DOHH2 (cell line): Measurements from ENCODE around the gene TMCC3.

ENCODE experiments used
- H3F3A ChIP-seq: fragments of 200-600 bp; sonication (generic), shearing (Covaris generic); 2 replicates; pipeline ENCODE4 v1.6.0; 2016; ENCODE audit warnings: antibody characterized with exemption, mild to moderate bottlenecking; ENCODE audit not compliant: control insufficient read depth, insufficient read depth
- H3K27ac ChIP-seq: fragments of 200-600 bp; sonication (generic); 2 replicates; pipeline ENCODE4 v1.5.1; 2014; ENCODE audit warnings: low read depth, mild to moderate bottlenecking, low read length, moderate library complexity
- H3K27me3 ChIP-seq: fragments of 200-600 bp; sonication (generic); 2 replicates; pipeline ENCODE4 v1.6.1; 2014; ENCODE audit warnings: mild to moderate bottlenecking, low read length, mixed read lengths; ENCODE audit not compliant: control insufficient read depth
- H3K36me3 ChIP-seq: fragments of 200-600 bp; sonication (generic); 2 replicates; pipeline ENCODE4 v1.6.1; 2014; ENCODE audit warnings: mild to moderate bottlenecking, low read length, moderate library complexity, mixed read lengths; ENCODE audit not compliant: control insufficient read depth
- H3K4me1 ChIP-seq: fragments of 200-600 bp; sonication (generic); 2 replicates; pipeline ENCODE4 v1.6.1; 2014; ENCODE audit warnings: mild to moderate bottlenecking, low read length, mixed read lengths; ENCODE audit not compliant: control insufficient read depth
- H3K4me2 ChIP-seq: fragments of 200-600 bp; sonication (generic); 2 replicates; pipeline ENCODE4 v1.6.0; 2014; ENCODE audit warnings: mild to moderate bottlenecking, low read length, moderate library complexity
- H3K4me3 ChIP-seq: fragments of 200-600 bp; sonication (generic); 2 replicates; pipeline ENCODE4 v1.5.1; 2014; ENCODE audit warnings: mild to moderate bottlenecking, low read length, mixed read lengths
- H3K79me2 ChIP-seq: fragments of 200-600 bp; sonication (generic); 2 replicates; pipeline ENCODE4 v1.6.1; 2014; ENCODE audit warnings: mild to moderate bottlenecking, low read length, mixed read lengths; ENCODE audit not compliant: control insufficient read depth
- H3K9me2 ChIP-seq: fragments of 200-600 bp; sonication (generic); replicated peaks from 2 replicates; pipeline ENCODE4 v1.6.1; 2014; ENCODE audit warnings: mild to moderate bottlenecking, low read length, mixed read lengths; ENCODE audit not compliant: control insufficient read depth
- H3K9me3 ChIP-seq: fragments of 200-600 bp; sonication (generic); 2 replicates; pipeline ENCODE4 v1.6.1; 2014; ENCODE audit warnings: antibody characterized with exemption, low read length, mixed read lengths; ENCODE audit not compliant: control insufficient read depth, insufficient read depth
- H4K20me1 ChIP-seq: fragments of 200-600 bp; sonication (generic); 2 replicates; pipeline ENCODE4 v1.6.0; 2014; ENCODE audit warnings: low read depth, mild to moderate bottlenecking, antibody characterized with exemption, low read length, moderate library complexity; ENCODE audit not compliant: control insufficient read depth, insufficient read depth
- CTCF ChIP-seq: fragments of 200-600 bp; sonication (generic); IDR thresholded peaks from one replicate; pipeline ENCODE4 v1.5.1; 2014; ENCODE audit warnings: antibody characterized with exemption, mild to moderate bottlenecking, low read depth, low read length; ENCODE audit not compliant: poor library complexity, severe bottlenecking
- EZH2phosphoT487 ChIP-seq: fragments of 200-600 bp; sonication (generic); IDR thresholded peaks from 2 replicates; pipeline ENCODE4 v1.6.1; 2017; ENCODE audit warnings: borderline replicate concordance, mild to moderate bottlenecking, antibody characterized with exemption, low read length, moderate library complexity, mixed read lengths

The TMCC3 gene

GRCh38 chr12:94566345-94566744, 84.0 kb downstream of the TMCC3 start:
- Histone ChIP-seq H3K4me1 (peaks cover 9% of the 10 kb centered on the region), H3K9me3 (no peaks in the 10 kb centered on the region), H3K4me3 (no peak overlapping the region), H3K4me2 (no peak overlapping the region), H3K27me3 (no peaks in the 10 kb centered on the region), H3K27ac (no peak overlapping the region), H3K9me2 (no peaks in the 10 kb centered on the region), H4K20me1 (no peaks in the 10 kb centered on the region), H3K36me3 (no peaks in the 10 kb centered on the region), H3K79me2 (no peaks in the 10 kb centered on the region), H3F3A (no peaks in the 10 kb centered on the region)
- TF ChIP-seq EZH2phosphoT487, result no peak
- TF ChIP-seq CTCF, result no peak

- Histone ChIP-seq H4K20me1 (no peaks in the 10 kb centered on the region), H3K27me3 (no peaks in the 10 kb centered on the region), H3K36me3 (no peaks in the 10 kb centered on the region), H3K4me1 (peaks cover 16% of the 10 kb centered on the region), H3K27ac (no peak overlapping the region), H3K79me2 (no peaks in the 10 kb centered on the region), H3K4me3 (no peak overlapping the region), H3F3A (no peaks in the 10 kb centered on the region), H3K4me2 (no peak overlapping the region), H3K9me2 (no peaks in the 10 kb centered on the region), H3K9me3 (no peaks in the 10 kb centered on the region)
- no peak for TF ChIP-seq EZH2phosphoT487
- no peak for TF ChIP-seq CTCF
These were observed 84.7 kb downstream of the TMCC3 start for GRCh38 chr12:94565683-94566082.

GRCh38 chr12:94563286-94563685, 87.1 kb downstream of the TMCC3 start:
- Histone ChIP-seq H3K4me2 (no peak overlapping the region), H3K36me3 (no peaks in the 10 kb centered on the region), H3K4me3 (no peak overlapping the region), H3K27me3 (0 out of 2 replicates have a peak, but pooled peaks cover 4% of the 10 kb centered on the region), H3F3A (no peaks in the 10 kb centered on the region), H3K9me2 (no peaks in the 10 kb centered on the region), H3K4me1 (peaks cover 22% of the 10 kb centered on the region), H3K79me2 (no peaks in the 10 kb centered on the region), H3K9me3 (no peaks in the 10 kb centered on the region), H4K20me1 (no peaks in the 10 kb centered on the region), H3K27ac (no peak overlapping the region)
- no peak for TF ChIP-seq CTCF
- TF ChIP-seq EZH2phosphoT487, result no peak

GRCh38 chr12:94561943-94562411, 88.4 kb downstream of the TMCC3 start:
- Histone ChIP-seq H3F3A (no peaks in the 10 kb centered on the region), H3K27me3 (0 out of 2 replicates have a peak, but pooled peaks cover 4% of the 10 kb centered on the region), H3K27ac (no peak overlapping the region), H3K79me2 (no peaks in the 10 kb centered on the region), H3K9me3 (no peaks in the 10 kb centered on the region), H3K4me1 (peaks cover 22% of the 10 kb centered on the region), H3K9me2 (no peaks in the 10 kb centered on the region), H4K20me1 (no peaks in the 10 kb centered on the region), H3K4me2 (peak overlapping the region; percentile 20), H3K36me3 (no peaks in the 10 kb centered on the region), H3K4me3 (no peak overlapping the region)
- TF ChIP-seq EZH2phosphoT487 (no peak), CTCF (no peak)
